Measurements from ENCODE around the gene SLC9A7. TPM values are rescaled to one million over a fixed set of nuclear protein-coding genes. Genes with fewer than 3 reads are reported as not detected.

The SLC9A7 gene
- total and polyA plus RNA-seq, 2 of the 13 experiments (the other 11 are each of a cell fraction or from before 2014, with no cell fraction given) = 5.8 to 7.2 TPM

DNA sequence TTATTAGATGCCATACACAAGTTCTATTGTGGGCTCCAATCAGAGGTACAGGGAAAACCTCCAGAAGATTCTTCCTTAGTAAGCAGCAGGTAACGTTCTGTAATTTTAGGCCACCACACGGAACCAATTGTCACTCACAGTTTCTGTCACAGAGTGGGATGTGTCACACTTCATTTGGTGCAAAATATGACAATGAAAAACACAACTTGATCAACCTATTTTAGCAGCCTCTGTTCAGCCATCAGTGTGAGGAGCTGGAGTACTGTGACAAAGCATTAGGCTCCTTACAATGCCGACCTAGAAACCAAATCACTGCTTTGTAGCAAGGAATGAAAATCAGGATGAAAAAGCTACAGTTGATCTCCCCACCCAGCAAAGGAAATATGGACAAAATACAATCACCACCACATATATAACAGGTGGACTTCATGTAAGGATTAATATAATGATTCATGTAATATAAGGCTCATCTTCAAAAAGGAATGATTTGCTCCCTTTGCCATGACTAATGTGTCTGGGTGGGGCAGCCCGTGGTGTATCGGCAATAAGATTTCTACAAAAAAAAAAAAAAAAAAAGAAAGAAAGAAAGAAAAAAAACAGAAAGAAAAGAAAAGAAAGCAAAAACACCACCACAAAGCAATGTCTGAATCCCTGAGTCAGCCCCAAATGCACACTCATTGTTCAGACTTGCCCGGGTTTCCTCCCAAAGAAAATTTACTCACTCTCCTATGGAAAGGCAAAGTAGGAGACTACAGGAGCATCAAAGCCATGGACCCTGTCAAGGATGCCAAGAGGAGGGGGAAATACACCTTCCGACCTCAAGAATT lies 36.0 kb downstream of the SLC9A7 start (continued):
- no peak for TF ChIP-seq MZF1 (CRISPR knock-in tag; IDR thresholded peaks at IDR 0.05; ENCODE audit: borderline replicate concordance)
- TF ChIP-seq ZNF335 (CRISPR knock-in tag; IDR thresholded peaks at IDR 0.05) = no peak
- TF ChIP-seq, protein P1, sequence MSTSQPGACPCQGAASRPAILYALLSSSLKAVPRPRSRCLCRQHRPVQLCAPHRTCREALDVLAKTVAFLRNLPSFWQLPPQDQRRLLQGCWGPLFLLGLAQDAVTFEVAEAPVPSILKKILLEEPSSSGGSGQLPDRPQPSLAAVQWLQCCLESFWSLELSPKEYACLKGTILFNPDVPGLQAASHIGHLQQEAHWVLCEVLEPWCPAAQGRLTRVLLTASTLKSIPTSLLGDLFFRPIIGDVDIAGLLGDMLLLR (CRISPR knock-in tag; IDR thresholded peaks at IDR 0.05) = no peak
- TF ChIP-seq PRMT3 (CRISPR knock-in tag; IDR thresholded peaks at IDR 0.05; ENCODE audit: borderline replicate concordance, low read depth) = no peak
- TF ChIP-seq ZNF20 (CRISPR knock-in tag; IDR thresholded peaks at IDR 0.05) = no peak
- no peak for TF ChIP-seq TP53 (CRISPR knock-in tag; conservative IDR thresholded peaks at IDR 0.05)
- no peak for TF ChIP-seq REPIN1 (CRISPR knock-in tag; IDR thresholded peaks at IDR 0.05; ENCODE audit: borderline replicate concordance, low read depth)
- no peak for TF ChIP-seq ZNF362 (CRISPR knock-in tag; IDR thresholded peaks at IDR 0.05; ENCODE audit: borderline replicate concordance)
- TF ChIP-seq ZNF766 (CRISPR knock-in tag; IDR thresholded peaks at IDR 0.05; ENCODE audit: borderline replicate concordance) = no peak
- no peak for TF ChIP-seq REST (IDR thresholded peaks at IDR 0.05; ENCODE audit: borderline replicate concordance in 1 of 2, low read depth in 1 of 2, low read length in 2 of 2)

Measured in HepG2 (cell line).